ENCODE results near the gene NXNL2. TPM values are rescaled to one million over a fixed set of nuclear protein-coding genes. Genes with fewer than 3 reads are reported as not detected.

NXNL2 gene
- total RNA-seq, 2 donors from 2014 or later = not detected

DNA sequence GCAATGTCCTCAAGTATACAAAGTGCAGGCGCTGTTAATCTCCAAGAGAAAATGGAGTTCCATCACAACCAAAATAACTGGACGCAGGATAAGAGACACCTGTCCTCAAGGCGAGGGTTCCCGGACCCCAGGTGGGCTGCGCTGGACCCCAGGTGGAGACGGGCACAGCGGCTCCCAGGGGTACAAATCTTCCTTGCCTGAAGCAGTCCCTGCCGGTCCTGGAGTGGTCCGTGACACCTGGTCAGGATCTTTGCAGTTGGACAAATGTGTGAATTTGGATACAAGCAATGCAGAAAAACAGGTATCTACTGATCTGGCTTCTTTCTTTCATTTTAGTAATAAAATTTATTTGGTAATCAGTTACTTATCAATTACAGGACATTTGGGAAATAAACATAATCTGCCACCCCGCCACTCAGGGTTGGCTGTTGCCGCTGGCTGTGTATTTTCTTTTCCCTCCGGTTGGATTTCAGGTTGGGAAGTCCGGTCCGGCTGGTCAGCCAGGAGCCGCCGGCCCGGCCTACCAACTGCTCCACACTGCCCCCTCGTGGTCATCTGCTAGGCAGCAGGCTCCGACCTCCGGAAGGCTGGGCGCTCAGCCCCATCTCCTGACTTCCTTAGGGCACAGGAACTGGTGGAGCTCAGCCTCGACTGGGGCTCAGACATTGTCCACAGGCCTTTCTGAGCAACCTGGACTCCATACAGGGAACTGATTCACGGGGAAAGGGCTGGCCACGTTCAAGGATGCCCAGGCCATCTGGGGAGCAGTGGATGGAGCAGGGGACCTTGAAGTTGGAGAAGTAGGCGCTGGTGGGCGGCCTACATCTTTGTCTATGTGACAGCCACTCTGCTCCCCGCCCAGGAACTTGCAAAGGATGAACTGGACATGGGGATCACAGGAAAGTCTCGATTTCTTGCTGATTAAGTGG is 43.4 kb downstream of the NXNL2 start:
- Mint-ChIP-seq H3K27me3 (peaks cover 21 to 28% of the 10 kb centered on the region in 2 donors), H3K27ac (no peak overlapping the region), H3K9me3 (no peaks in the 10 kb centered on the region), H3K36me3 (no peaks in the 10 kb centered on the region), H3K4me3 (peak overlapping the region; percentile 30), H3K4me1 (ENCODE audit: low read depth in 2 of 2) (peaks cover 0 to 2% of the 10 kb centered on the region in 2 donors)
- peak; percentile 67 for DNase-seq (ENCODE audit: low spot score)
- peak; percentile 69 to 81 for ATAC-seq

DNA sequence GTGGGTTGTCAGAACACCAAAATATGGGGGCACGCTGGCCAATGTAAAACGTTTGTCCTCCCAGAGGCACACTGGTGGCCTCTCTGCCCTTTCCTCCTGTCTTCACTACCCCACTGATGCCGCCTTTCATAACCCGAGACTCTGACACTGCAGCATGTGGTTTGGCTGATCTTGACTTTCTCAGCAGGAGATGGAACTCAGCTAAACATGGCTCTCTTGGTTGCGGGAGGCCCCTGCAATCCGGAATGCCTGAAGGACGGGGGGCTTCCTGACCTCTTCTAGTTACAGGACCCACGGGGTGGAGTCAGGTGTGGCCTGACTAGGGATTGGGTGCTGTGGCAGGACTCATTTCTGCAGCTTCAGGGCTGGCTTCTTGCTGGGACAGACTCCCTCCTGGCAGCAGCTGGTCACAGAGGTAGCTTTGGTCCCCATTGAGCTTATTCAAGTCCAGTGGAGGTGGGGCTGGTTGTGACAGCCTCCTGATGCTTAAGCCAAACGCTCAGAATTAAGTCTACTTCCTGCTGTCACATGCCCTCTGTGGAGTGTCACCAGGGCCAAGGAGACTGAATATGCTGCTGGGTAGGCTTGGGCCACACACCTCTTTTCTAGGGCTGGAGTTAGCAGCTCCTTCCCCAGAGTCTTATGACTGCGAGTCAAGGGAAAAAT is 44.2 kb downstream of the NXNL2 start:
- Mint-ChIP-seq H3K36me3 (no peaks in the 10 kb centered on the region), H3K27ac (no peak overlapping the region), H3K4me3 (no peak overlapping the region), H3K9me3 (no peaks in the 10 kb centered on the region), H3K27me3 (peaks cover 21 to 29% of the 10 kb centered on the region in 2 donors), H3K4me1 (ENCODE audit: low read depth in 2 of 2) (peaks cover 0 to 4% of the 10 kb centered on the region in 2 donors)
- ATAC-seq (no peak), DNase-seq (ENCODE audit: low spot score) (no peak)

DNA sequence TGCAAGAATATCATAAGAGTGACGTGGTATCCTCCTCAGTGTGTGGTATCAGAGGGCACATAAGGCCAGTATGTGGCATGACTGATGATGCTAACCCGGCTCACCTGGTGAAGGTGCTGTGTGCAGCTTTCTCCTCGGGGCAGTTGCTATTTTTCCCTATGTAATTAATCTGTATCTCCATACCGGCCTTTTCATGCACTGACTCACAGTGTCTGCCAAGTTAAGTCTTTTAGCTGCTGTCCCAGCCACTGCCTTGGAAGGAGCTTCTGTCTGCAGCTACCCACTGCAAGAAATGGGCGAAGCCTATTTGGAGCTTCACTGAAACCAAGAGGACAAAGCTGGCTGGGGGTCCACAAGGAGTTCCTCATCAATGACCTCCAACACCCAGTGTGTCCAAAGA is 46.0 kb downstream of the NXNL2 start:
- ATAC-seq (no peak), DNase-seq (ENCODE audit: low spot score) (no peak)
- H3K9me3 Mint-ChIP-seq = no peaks in the 10 kb centered on the region
- H3K27me3 Mint-ChIP-seq = peaks cover 12 to 19% of the 10 kb centered on the region in 2 donors
- no peaks in the 10 kb centered on the region for H3K36me3 Mint-ChIP-seq
- H3K4me3 Mint-ChIP-seq = no peak overlapping the region
- peaks cover 0 to 5% of the 10 kb centered on the region in 2 donors for H3K4me1 Mint-ChIP-seq (ENCODE audit: low read depth in 2 of 2)
- H3K27ac Mint-ChIP-seq = no peak overlapping the region

DNA sequence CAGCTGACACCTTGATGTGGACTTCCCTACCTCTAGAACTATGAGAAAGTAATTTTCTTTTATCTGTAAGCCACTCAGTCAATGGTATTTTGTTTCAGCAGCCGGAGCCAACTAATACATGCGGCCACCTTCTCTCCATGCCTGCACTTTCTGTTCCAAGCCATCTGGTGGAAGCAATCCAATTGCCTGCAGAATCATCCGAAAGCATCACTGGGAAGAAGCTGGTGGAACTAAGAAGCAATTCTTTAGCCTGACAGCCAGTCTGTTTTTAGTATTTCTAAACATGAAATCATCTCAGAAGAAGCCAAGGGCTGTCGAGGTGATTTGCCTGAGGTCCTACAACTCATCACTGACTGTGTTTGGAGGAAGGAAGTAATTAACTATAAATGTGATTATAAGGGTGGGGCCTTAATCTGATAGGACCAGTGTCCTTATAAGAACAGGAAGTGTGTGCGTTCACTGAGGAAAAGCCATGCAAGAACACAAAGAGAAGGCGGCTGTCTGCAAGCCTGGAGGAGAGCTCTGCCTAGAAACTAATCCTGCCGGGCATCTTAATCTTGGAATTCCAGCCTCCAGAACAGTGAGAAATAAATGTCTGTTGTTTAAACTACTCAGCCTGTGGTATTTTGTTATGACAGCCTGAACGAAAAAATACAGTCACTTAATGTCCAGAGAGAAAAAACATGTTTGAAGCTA is 49.1 kb downstream of the NXNL2 start:
- no peak overlapping the region for H3K27ac Mint-ChIP-seq
- peaks cover 0 to 3% of the 10 kb centered on the region in 2 donors for H3K4me1 Mint-ChIP-seq (ENCODE audit: low read depth in 2 of 2)
- DNase-seq (ENCODE audit: low spot score) = no peak
- no peaks in the 10 kb centered on the region for H3K9me3 Mint-ChIP-seq
- peaks cover 8 to 19% of the 10 kb centered on the region in 2 donors for H3K27me3 Mint-ChIP-seq
- no peak for ATAC-seq
- no peak overlapping the region for H3K4me3 Mint-ChIP-seq
- no peaks in the 10 kb centered on the region for H3K36me3 Mint-ChIP-seq

DNA sequence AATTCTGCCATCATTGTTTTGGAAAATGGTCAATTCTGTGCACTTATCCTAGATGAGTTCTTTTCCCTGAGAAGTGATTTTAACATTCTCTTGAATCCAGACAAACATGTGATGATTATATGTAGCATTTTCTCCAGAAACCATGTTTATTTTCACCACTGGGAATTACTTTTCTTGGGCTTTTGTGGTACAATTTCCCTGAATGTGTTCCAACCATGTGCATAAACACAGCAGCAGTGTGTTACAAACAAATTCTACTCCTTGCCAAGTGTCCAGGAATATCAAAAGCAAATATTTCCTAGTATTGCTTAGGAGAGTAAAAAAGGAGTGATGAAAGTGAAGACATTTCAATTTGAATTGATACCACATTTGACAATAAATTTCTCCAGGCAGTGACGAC is 50.4 kb downstream of the NXNL2 start:
- no peak for DNase-seq (ENCODE audit: low spot score)
- peaks cover 0 to 3% of the 10 kb centered on the region in 2 donors for H3K4me1 Mint-ChIP-seq (ENCODE audit: low read depth in 2 of 2)
- H3K36me3 Mint-ChIP-seq = no peaks in the 10 kb centered on the region
- H3K9me3 Mint-ChIP-seq = no peaks in the 10 kb centered on the region
- no peak overlapping the region for H3K27ac Mint-ChIP-seq
- no peak for ATAC-seq
- peaks cover 8 to 19% of the 10 kb centered on the region in 2 donors for H3K27me3 Mint-ChIP-seq
- no peak overlapping the region for H3K4me3 Mint-ChIP-seq

DNA sequence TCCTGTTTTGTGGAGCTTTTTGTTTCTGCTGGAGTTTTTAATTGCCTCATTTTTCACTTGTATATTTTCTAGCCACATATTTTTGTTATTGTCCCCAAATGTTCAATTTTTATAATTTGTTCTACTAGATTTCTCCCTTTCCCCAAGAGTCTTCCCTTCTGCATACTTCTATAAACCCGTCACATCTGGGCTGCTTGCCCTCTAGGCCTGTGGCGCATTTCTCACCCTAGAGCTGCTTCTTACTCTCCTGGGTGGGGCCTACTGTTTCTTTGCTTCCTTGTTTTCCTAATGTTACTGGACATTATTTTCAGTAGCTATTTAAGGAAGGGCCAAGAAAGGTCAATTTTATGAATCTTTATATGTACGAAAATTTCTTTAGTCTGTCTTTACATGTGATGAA is 51.5 kb downstream of the NXNL2 start:
- no peak overlapping the region for H3K27ac Mint-ChIP-seq
- ATAC-seq (no peak), DNase-seq (ENCODE audit: low spot score) (no peak)
- H3K9me3 Mint-ChIP-seq = no peaks in the 10 kb centered on the region
- H3K4me3 Mint-ChIP-seq = no peak overlapping the region
- peaks cover 0 to 3% of the 10 kb centered on the region in 2 donors for H3K4me1 Mint-ChIP-seq (ENCODE audit: low read depth in 2 of 2)
- peaks cover 8 to 19% of the 10 kb centered on the region in 2 donors for H3K27me3 Mint-ChIP-seq
- no peaks in the 10 kb centered on the region for H3K36me3 Mint-ChIP-seq

DNA sequence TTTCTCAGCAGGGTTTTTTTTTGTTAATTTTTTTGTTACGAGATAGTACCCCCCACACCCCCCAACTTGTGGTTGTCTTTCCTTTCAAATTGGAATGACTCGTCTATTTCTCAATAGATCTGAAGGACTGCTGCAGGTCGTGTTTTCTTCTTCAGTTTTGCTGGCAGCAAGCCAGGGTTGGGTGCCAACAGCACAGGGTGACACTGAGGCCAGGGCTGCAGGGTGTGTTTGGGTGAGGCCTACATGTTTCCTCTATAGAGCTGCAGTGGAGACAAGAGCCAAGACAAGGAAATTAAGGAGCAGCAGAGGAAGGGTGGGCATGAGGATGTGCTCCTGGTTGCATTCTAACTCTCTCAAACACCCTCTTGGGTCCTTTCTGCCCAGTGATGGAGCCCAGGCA is 52.2 kb downstream of the NXNL2 start:
- Mint-ChIP-seq H3K27me3 (peaks cover 8 to 19% of the 10 kb centered on the region in 2 donors), H3K9me3 (no peaks in the 10 kb centered on the region), H3K4me3 (no peak overlapping the region), H3K4me1 (ENCODE audit: low read depth in 2 of 2) (peaks cover 0 to 3% of the 10 kb centered on the region in 2 donors), H3K27ac (no peak overlapping the region), H3K36me3 (no peaks in the 10 kb centered on the region)
- ATAC-seq (no peak), DNase-seq (ENCODE audit: low spot score) (no peak)

DNA sequence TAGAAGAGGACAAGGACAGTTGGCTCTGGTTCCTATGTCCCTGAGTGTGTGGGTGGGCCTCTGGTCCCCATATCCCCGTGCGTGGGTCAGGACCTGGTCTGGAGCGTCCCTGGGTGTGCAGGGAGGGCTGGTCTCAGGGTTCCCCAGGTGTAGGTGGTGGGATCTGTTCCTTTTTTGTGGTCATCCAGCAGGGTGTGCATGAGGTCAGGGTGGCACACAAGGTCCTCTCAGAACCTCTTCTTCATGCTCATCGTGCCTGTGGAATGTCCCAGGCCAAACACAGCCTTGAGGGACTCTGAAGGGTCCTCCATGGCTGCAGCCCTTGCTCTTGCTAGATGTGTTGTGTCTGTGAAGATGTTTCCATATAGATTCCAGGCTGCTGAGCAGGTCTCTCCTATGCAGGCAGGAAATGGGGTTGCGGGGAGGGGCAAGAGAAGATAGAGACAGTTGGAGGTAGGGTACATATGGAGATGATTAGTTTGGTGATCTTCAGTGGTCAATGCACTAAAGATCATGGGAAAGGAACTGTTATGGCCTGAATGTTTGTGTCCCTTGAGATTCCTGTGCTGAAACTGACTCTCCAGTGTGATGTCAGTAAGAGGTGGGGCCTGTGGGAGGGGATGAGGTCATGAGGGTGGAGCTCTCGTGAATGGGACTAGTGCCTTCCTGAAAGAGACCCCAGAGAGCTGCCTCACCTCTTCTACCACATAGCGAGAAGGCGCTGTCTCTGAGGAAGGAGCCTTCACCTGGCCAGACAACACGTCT is 53.1 kb downstream of the NXNL2 start:
- DNase-seq (ENCODE audit: low spot score) (no peak), ATAC-seq (no peak)
- Mint-ChIP-seq H3K27me3 (peaks cover 8 to 14% of the 10 kb centered on the region in 2 donors), H3K4me1 (ENCODE audit: low read depth in 2 of 2) (peaks cover 0 to 3% of the 10 kb centered on the region in 2 donors), H3K4me3 (no peak overlapping the region), H3K9me3 (no peaks in the 10 kb centered on the region), H3K27ac (no peak overlapping the region), H3K36me3 (no peaks in the 10 kb centered on the region)

DNA sequence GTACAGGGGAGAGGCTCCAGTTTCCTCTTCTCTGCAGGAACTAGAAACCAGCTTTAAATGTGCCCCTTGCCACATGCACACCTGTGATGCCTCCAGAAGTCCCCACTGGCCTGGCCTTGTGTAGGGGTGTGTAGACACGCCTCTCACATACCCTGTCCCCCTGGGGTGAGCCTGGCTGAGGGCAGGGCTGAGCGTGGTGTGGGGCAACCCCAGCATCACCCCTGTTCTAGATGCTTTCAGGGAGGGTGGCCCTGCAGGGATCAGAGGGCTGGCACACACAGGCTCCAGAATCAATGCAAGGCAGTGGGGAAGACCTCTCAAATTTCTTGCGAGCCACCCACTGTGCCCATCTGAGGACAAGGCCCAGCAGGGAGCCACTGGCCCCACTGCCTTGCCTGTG is 54.7 kb downstream of the NXNL2 start:
- Mint-ChIP-seq H3K27ac (no peak overlapping the region), H3K4me3 (no peak overlapping the region), H3K27me3 (no peaks in the 10 kb centered on the region), H3K36me3 (no peaks in the 10 kb centered on the region), H3K9me3 (no peaks in the 10 kb centered on the region), H3K4me1 (ENCODE audit: low read depth in 2 of 2) (peaks cover 0 to 3% of the 10 kb centered on the region in 2 donors)
- peak; percentile 54 to 59 for ATAC-seq
- no peak for DNase-seq (ENCODE audit: low spot score)

DNA sequence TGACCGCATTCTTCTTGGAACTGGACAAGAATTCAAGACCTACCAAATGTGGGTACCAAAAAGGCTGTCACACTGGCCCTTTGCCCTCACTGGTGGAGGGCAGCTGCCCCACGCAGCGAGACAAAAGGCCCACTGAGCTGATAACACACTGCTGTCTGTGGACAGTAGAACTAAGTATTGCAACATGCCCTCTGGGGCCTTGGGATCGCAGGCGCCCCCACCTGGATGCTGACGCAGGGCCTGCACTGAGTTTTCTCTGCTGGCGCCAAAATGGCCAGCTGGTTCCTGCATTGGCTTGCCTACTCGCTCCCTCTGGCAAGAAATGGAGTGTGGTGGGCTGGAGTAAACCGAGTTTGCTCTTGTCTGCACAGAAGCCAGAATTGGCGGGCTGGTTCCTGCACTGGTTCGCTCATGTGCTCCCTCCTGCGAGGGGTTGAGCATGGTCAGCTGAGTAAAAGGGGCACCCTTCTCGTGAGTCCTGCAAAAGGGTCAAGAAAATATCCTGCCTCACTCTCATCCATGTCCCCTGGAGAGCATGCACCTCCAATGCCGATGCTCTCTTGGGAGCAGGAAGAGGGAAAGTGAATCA is 55.7 kb downstream of the NXNL2 start:
- Mint-ChIP-seq H3K4me3 (no peak overlapping the region), H3K4me1 (ENCODE audit: low read depth in 2 of 2) (peaks cover 0 to 3% of the 10 kb centered on the region in 2 donors), H3K27ac (no peak overlapping the region)

DNA sequence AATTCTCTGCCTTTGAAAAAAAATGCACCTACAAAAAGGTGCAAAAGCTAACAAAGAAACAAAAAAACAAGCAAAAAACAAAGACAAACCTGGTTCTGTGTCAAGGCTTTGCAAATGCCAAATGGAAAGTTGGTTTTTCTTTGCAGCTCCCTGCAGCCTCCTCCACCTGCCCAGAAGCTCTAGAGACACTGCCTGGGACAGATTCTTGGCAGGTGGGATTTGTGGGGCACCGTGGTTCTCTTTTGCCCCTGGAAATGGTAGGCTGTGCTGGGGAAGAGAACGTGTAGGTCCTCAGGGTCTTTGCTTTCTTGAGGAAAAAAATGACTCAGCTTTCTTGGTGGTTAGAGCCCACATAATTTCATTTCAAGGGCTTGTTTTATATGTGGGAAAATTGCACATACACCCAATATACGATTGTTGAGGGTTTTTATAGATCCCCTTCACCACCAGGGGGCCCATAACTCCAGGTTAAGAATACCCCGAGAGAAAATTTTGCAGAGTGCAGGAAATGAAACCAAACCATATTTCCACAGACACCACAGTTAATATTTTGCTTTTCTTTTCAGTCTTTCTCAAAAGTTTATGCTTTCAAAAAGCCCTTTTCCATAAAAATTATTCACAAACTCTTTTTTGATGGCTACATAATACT is 58.7 kb downstream of the NXNL2 start:
- no peaks in the 10 kb centered on the region for H3K36me3 Mint-ChIP-seq

More for the DNA sequence above, 55.7 kb downstream of the NXNL2 start:
- no peak for ATAC-seq
- peaks cover 0 to 1% of the 10 kb centered on the region in 2 donors for H3K27me3 Mint-ChIP-seq
- no peaks in the 10 kb centered on the region for H3K36me3 Mint-ChIP-seq
- DNase-seq (ENCODE audit: low spot score) = no peak
- H3K9me3 Mint-ChIP-seq = no peaks in the 10 kb centered on the region

More for the DNA sequence above, 58.7 kb downstream of the NXNL2 start:
- no peak overlapping the region for H3K4me3 Mint-ChIP-seq
- peaks cover 0 to 3% of the 10 kb centered on the region in 2 donors for H3K4me1 Mint-ChIP-seq (ENCODE audit: low read depth in 2 of 2)
- DNase-seq (ENCODE audit: low spot score) (no peak), ATAC-seq (peak in 1 of 2 donors; percentile 61)
- no peak overlapping the region for H3K27ac Mint-ChIP-seq
- peaks cover 7 to 17% of the 10 kb centered on the region in 2 donors for H3K27me3 Mint-ChIP-seq
- H3K9me3 Mint-ChIP-seq = no peaks in the 10 kb centered on the region

All from natural killer cell treated with Interleukin-12 subunit alpha and Interleukin-12 subunit beta and Interleukin-15 and Interleukin-18, amount 100 ng/mL, for 72 hours (primary cell).